Measurements from ENCODE around the gene TEAD4.

- TF ChIP-seq, protein P1, sequence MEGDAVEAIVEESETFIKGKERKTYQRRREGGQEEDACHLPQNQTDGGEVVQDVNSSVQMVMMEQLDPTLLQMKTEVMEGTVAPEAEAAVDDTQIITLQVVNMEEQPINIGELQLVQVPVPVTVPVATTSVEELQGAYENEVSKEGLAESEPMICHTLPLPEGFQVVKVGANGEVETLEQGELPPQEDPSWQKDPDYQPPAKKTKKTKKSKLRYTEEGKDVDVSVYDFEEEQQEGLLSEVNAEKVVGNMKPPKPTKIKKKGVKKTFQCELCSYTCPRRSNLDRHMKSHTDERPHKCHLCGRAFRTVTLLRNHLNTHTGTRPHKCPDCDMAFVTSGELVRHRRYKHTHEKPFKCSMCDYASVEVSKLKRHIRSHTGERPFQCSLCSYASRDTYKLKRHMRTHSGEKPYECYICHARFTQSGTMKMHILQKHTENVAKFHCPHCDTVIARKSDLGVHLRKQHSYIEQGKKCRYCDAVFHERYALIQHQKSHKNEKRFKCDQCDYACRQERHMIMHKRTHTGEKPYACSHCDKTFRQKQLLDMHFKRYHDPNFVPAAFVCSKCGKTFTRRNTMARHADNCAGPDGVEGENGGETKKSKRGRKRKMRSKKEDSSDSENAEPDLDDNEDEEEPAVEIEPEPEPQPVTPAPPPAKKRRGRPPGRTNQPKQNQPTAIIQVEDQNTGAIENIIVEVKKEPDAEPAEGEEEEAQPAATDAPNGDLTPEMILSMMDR (conservative IDR thresholded peaks at IDR 0.05; ENCODE audit: low read depth, low read length) = no peak
- TF ChIP-seq EZH2 (IDR thresholded peaks at IDR 0.05; ENCODE audit: borderline replicate concordance, low read depth, low read length, poor library complexity, severe bottlenecking) = no peak
Observed at GRCh38 chr12:3012786-3013185, 53.6 kb downstream of the TEAD4 start.

All from A673 (cell line).